ENCODE measurements around the gene DNAJB13.

DNA sequence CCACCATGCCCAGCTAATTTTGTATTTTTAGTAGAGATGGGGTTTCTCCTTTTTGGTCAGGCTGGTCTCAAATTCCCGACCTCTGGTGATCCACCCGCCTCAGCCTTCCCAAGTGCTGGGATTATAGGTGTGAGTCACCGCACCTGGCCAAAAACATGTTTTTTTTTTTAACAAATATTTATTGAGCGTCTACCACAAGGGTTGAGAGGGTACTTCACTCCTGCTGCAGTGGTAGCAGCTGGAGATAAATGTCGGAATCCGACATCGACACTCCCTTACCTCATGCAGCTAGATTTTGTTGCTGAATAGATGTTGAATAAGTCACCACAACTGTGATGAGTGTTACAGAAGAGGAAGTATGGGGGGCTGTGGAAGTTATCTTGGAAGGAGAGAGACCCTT, 971 bp downstream of the DNAJB13 start:
- TF ChIP-seq, protein P1, sequence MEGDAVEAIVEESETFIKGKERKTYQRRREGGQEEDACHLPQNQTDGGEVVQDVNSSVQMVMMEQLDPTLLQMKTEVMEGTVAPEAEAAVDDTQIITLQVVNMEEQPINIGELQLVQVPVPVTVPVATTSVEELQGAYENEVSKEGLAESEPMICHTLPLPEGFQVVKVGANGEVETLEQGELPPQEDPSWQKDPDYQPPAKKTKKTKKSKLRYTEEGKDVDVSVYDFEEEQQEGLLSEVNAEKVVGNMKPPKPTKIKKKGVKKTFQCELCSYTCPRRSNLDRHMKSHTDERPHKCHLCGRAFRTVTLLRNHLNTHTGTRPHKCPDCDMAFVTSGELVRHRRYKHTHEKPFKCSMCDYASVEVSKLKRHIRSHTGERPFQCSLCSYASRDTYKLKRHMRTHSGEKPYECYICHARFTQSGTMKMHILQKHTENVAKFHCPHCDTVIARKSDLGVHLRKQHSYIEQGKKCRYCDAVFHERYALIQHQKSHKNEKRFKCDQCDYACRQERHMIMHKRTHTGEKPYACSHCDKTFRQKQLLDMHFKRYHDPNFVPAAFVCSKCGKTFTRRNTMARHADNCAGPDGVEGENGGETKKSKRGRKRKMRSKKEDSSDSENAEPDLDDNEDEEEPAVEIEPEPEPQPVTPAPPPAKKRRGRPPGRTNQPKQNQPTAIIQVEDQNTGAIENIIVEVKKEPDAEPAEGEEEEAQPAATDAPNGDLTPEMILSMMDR (IDR thresholded peaks at IDR 0.05), result no peak
- no peak for TF ChIP-seq ZFX (IDR thresholded peaks at IDR 0.05; ENCODE audit: borderline replicate concordance)
